Vagina (tissue), 2 donors: ENCODE results near the gene SH3RF2.
"Not testable (repeated sequence)": the region's sequence is repeated elsewhere in the genome, so short reads cannot be mapped to it uniquely, and the experiment has no call there.

Experiments used
- CTCF ChIP-seq, 3 experiments: fragments of 450-650 bp in 2 of 3; fragments of 200-600 bp in 1 of 3; sonication (generic) in 1 of 3; IDR thresholded peaks; one replicate each; pipeline ENCODE4 v1.5.1; 2017 to 2019; ENCODE audit warnings: antibody characterized with exemption in 3 of 3, mild to moderate bottlenecking in 2 of 3, moderate library complexity in 2 of 3
- POLR2A ChIP-seq, 2 donors: fragments of 450-650 bp; IDR thresholded peaks; one replicate each; pipeline ENCODE4 v1.6.1; 2017; ENCODE audit warnings: antibody characterized with exemption in 2 of 2, mild to moderate bottlenecking in 2 of 2, moderate library complexity in 2 of 2

GRCh38 chr5:145993538-145993937, 57.2 kb downstream of the SH3RF2 start:
- not testable (repeated sequence) for TF ChIP-seq CTCF, POLR2A (IDR thresholded peaks at IDR 0.05)
